HepG2 (cell line): ENCODE measurements around the gene ZNF581. TPM values are rescaled to one million over a fixed set of nuclear protein-coding genes. Genes with fewer than 3 reads are reported as not detected.

ENCODE experiments used
- DNMT1 ChIP-seq: sonication (generic); formaldehyde crosslinking; IDR thresholded peaks from 2 replicates; pipeline ENCODE4 v1.5.1; 2020; ENCODE audit warnings: mild to moderate bottlenecking, missing genetic modification reagents
- ERF ChIP-seq: IDR thresholded peaks from 2 replicates; pipeline ENCODE4 v1.6.1; 2018; ENCODE audit warnings: missing biosample characterization, missing genetic modification reagents
- GMEB2 ChIP-seq: IDR thresholded peaks from 2 replicates; pipeline ENCODE4 v1.6.1; 2016; ENCODE audit warnings: missing biosample characterization, missing genetic modification reagents, low read depth
- HNRNPLL ChIP-seq: fragments of 200-400 bp; formaldehyde crosslinking; IDR thresholded peaks from 2 replicates; pipeline ENCODE4 v1.6.1; 2017; ENCODE audit warnings: mild to moderate bottlenecking, low read depth, low read length; ENCODE audit not compliant: poor library complexity, severe bottlenecking
- KLF6 ChIP-seq: IDR thresholded peaks from 2 replicates; pipeline ENCODE4 v1.8.0; 2016; ENCODE audit warnings: missing biosample characterization, missing genetic modification reagents
- MTA1 ChIP-seq: sonication (generic); formaldehyde crosslinking; IDR thresholded peaks from 2 replicates; pipeline ENCODE4 v1.4.0; 2020; ENCODE audit warnings: missing genetic modification reagents, mild to moderate bottlenecking, borderline replicate concordance
- MXD4 ChIP-seq: IDR thresholded peaks from 2 replicates; pipeline ENCODE4 v1.6.1; 2016; ENCODE audit warnings: mild to moderate bottlenecking, missing biosample characterization, missing genetic modification reagents
- NCOR1 ChIP-seq: fragments of 200-600 bp; sonication (generic); IDR thresholded peaks from 2 replicates; pipeline ENCODE4 v1.7.0; 2017; ENCODE audit warnings: antibody characterized with exemption, low read length, borderline replicate concordance
- NFAT5 ChIP-seq: sonication (generic); formaldehyde crosslinking; IDR thresholded peaks from 2 replicates; pipeline ENCODE4 v1.4.0; 2020; ENCODE audit warnings: missing genetic modification reagents
- PHF8 ChIP-seq: sonication (generic); formaldehyde crosslinking; IDR thresholded peaks from 2 replicates; pipeline ENCODE4 v1.5.0; 2020; ENCODE audit warnings: missing genetic modification reagents
- SMAD3 ChIP-seq: sonication (generic); formaldehyde crosslinking; IDR thresholded peaks from 2 replicates; pipeline ENCODE4 v1.4.0; 2020; ENCODE audit warnings: missing genetic modification reagents
- SPEN ChIP-seq: sonication (generic); formaldehyde crosslinking; IDR thresholded peaks from 2 replicates; pipeline ENCODE4 v1.5.1; 2020; ENCODE audit warnings: low read depth, mild to moderate bottlenecking, missing genetic modification reagents
- SRY ChIP-seq: sonication (generic); formaldehyde crosslinking; IDR thresholded peaks from 2 replicates; pipeline ENCODE4 v1.8.0; 2022; ENCODE audit warnings: mild to moderate bottlenecking, missing genetic modification reagents
- ZBTB34 ChIP-seq: sonication (generic); formaldehyde crosslinking; IDR thresholded peaks from 2 replicates; pipeline ENCODE4 v1.8.0; 2022; ENCODE audit warnings: mild to moderate bottlenecking, missing genetic modification reagents
- ZNF281 ChIP-seq: sonication (generic); formaldehyde crosslinking; IDR thresholded peaks from 2 replicates; pipeline ENCODE4 v1.4.0; 2020; ENCODE audit warnings: missing genetic modification reagents, borderline replicate concordance
- ZNF547 ChIP-seq: sonication (generic); formaldehyde crosslinking; IDR thresholded peaks from 2 replicates; pipeline ENCODE4 v1.5.1; 2020; ENCODE audit warnings: mild to moderate bottlenecking, missing genetic modification reagents
- ZNF772 ChIP-seq: sonication (generic); formaldehyde crosslinking; IDR thresholded peaks from 2 replicates; pipeline ENCODE4 v1.5.0; 2020; ENCODE audit warnings: mild to moderate bottlenecking, missing genetic modification reagents
- ZNF777 ChIP-seq: sonication (generic); formaldehyde crosslinking; IDR thresholded peaks from 2 replicates; pipeline ENCODE4 v1.4.0; 2020; ENCODE audit warnings: missing genetic modification reagents
- polyA plus RNA-seq, 8 experiments: library from polyadenylated mRNA; depleted of rRNA in 3 of 8; stranded (reverse) in 7 of 8; unstranded in 1 of 8; fragments of >200 nt; fragmentation: Illumina TruSeq in 4 of 8; extraction: Trizol in 4 of 8; gene quantifications; 2 replicates each; pipeline versions ENCODE4 v1.2.1 to v1.2.3, GENCODE V29; 2011 to 2016; ENCODE audit warnings: low read depth in 4 of 8, missing spikeins in 1 of 8, mixed read lengths in 1 of 8; ENCODE audit not compliant: insufficient read depth in 1 of 8
- total RNA-seq, 5 experiments: library from RNA; depleted of rRNA; stranded (reverse); fragments of >200 nt; fragmentation: Illumina TruSeq; extraction: Trizol; gene quantifications; 2 replicates each; pipeline ENCODE4 v1.2.3, GENCODE V29; 2016; ENCODE audit warnings: low read depth in 1 of 5

Gene ZNF581
- total and polyA plus RNA-seq, 2 of the 13 experiments (the other 11 are each of a cell fraction or from before 2014, with no cell fraction given): 19.6 to 49.5 TPM

- TF ChIP-seq NCOR1 (no peak), HNRNPLL (peak; percentile 74), ZNF772 (CRISPR knock-in tag) (peak; percentile 60; the same call in 1 of the 2 replicates), SMAD3 (0 out of 2 replicates have a peak, but pooled peaks have one; percentile 21), SRY (no peak), DNMT1 (CRISPR knock-in tag) (peak; percentile 70; the same call in 1 of the 2 replicates), GMEB2 (CRISPR knock-in tag) (no peak), PHF8 (CRISPR knock-in tag) (peak; percentile 72), SPEN (peak; percentile 86), MTA1 (CRISPR knock-in tag) (0 out of 2 replicates have a peak, but pooled peaks have one; percentile 15), ZNF547 (CRISPR knock-in tag) (peak; percentile 73), NFAT5 (CRISPR knock-in tag) (0 out of 2 replicates have a peak, but pooled peaks have one; percentile 19), KLF6 (CRISPR knock-in tag) (peak; percentile 67; the same call in 1 of the 2 replicates), ZNF777 (CRISPR knock-in tag) (peak; percentile 51; the same call in 1 of the 2 replicates), ERF (CRISPR knock-in tag) (peak; percentile 58; the same call in 1 of the 2 replicates), ZNF281 (CRISPR knock-in tag) (peak; percentile 85; the same call in 1 of the 2 replicates), MXD4 (peak; percentile 72; the same call in 1 of the 2 replicates), ZBTB34 (CRISPR knock-in tag) (no peak)
Measured at GRCh38 chr19:55674841-55675660, 31.6 kb downstream of the ZNF581 start, which contains the start of gene EPN1 (continued).
